Mammary epithelial cell (primary cell): ENCODE data around the gene KCNMB2.

Experiments used
- CTCF ChIP-seq, 2 donors: IDR thresholded peaks in 1 of 2; conservative IDR thresholded peaks in 1 of 2; 2 replicates each; pipeline ENCODE4 v1.5.1; 2011 to 2012; ENCODE audit warnings: inconsistent platforms in 2 of 2, low read length in 2 of 2, mild to moderate bottlenecking in 2 of 2, control low read depth in 1 of 2, low read depth in 1 of 2; ENCODE audit not compliant: insufficient read depth in 1 of 2; ENCODE audit errors: extremely low read depth in 1 of 2
- EZH2 ChIP-seq: IDR thresholded peaks from 2 replicates; pipeline ENCODE4 v1.6.1; 2012; ENCODE audit warnings: low read length, inconsistent platforms, borderline replicate concordance

- TF ChIP-seq CTCF (conservative IDR thresholded peaks at IDR 0.05 in 1 of 2, IDR thresholded peaks at IDR 0.05 in 1 of 2; ENCODE audit: extremely low read depth in 1 of 2, insufficient read depth in 1 of 2, low read depth in 1 of 2, low read length in 2 of 2) (no peak), EZH2 (no peak)
Observed at GRCh38 chr3:178833695-178834094, 297.5 kb downstream of the KCNMB2 start.
